HL-60 (cell line): ENCODE data around the gene HAUS8.
A peak's percentile ranks its signal among the peaks of the same experiment; 100 is the strongest.

ENCODE experiments used
- POLR2AphosphoS5 ChIP-seq: IDR thresholded peaks from 2 replicates; pipeline ENCODE4 v1.6.1; 2012; ENCODE audit warnings: low read depth
- SPI1 ChIP-seq: IDR thresholded peaks from 2 replicates; pipeline ENCODE4 v1.6.1; 2012; ENCODE audit warnings: low read depth, mild to moderate bottlenecking, borderline replicate concordance
- TF ChIP-seq, protein P1 (sequence below): IDR thresholded peaks from one replicate; pipeline ENCODE4 v1.5.1; 2011; ENCODE audit warnings: low read length, control low read depth, inconsistent platforms; ENCODE audit not compliant: insufficient read depth
- TF ChIP-seq, protein P2 (sequence below): IDR thresholded peaks from 2 replicates; pipeline ENCODE4 v1.6.1; 2012; ENCODE audit warnings: low read depth; ENCODE audit not compliant: insufficient replicate concordance

DNA sequence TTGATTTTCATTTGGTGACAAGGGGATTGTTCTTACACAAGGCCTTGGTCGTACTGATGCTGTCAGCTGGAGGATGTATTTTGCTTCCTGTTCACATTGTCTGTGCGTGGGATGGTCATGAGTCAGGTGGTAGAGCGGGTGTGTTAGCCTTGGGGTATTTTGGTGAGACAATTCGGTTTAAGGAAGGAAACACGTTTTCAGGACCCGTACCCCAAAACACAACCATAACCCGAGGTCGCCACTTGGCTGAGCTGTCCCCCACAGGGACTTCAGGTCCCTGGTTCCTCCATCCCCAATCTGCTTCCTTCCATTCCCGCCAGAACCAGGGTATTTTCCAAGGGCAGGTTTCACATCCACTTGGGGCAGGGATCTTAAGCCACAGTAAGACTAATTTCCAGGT lies 15.3 kb upstream of the HAUS8 start:
- TF ChIP-seq, protein P1, sequence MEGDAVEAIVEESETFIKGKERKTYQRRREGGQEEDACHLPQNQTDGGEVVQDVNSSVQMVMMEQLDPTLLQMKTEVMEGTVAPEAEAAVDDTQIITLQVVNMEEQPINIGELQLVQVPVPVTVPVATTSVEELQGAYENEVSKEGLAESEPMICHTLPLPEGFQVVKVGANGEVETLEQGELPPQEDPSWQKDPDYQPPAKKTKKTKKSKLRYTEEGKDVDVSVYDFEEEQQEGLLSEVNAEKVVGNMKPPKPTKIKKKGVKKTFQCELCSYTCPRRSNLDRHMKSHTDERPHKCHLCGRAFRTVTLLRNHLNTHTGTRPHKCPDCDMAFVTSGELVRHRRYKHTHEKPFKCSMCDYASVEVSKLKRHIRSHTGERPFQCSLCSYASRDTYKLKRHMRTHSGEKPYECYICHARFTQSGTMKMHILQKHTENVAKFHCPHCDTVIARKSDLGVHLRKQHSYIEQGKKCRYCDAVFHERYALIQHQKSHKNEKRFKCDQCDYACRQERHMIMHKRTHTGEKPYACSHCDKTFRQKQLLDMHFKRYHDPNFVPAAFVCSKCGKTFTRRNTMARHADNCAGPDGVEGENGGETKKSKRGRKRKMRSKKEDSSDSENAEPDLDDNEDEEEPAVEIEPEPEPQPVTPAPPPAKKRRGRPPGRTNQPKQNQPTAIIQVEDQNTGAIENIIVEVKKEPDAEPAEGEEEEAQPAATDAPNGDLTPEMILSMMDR, result no peak
- peak; percentile 74; the same call in 1 of the 2 replicates for TF ChIP-seq POLR2AphosphoS5
- TF ChIP-seq, protein P2, sequence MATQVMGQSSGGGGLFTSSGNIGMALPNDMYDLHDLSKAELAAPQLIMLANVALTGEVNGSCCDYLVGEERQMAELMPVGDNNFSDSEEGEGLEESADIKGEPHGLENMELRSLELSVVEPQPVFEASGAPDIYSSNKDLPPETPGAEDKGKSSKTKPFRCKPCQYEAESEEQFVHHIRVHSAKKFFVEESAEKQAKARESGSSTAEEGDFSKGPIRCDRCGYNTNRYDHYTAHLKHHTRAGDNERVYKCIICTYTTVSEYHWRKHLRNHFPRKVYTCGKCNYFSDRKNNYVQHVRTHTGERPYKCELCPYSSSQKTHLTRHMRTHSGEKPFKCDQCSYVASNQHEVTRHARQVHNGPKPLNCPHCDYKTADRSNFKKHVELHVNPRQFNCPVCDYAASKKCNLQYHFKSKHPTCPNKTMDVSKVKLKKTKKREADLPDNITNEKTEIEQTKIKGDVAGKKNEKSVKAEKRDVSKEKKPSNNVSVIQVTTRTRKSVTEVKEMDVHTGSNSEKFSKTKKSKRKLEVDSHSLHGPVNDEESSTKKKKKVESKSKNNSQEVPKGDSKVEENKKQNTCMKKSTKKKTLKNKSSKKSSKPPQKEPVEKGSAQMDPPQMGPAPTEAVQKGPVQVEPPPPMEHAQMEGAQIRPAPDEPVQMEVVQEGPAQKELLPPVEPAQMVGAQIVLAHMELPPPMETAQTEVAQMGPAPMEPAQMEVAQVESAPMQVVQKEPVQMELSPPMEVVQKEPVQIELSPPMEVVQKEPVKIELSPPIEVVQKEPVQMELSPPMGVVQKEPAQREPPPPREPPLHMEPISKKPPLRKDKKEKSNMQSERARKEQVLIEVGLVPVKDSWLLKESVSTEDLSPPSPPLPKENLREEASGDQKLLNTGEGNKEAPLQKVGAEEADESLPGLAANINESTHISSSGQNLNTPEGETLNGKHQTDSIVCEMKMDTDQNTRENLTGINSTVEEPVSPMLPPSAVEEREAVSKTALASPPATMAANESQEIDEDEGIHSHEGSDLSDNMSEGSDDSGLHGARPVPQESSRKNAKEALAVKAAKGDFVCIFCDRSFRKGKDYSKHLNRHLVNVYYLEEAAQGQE, result no peak
- no peak for TF ChIP-seq SPI1
